Right renal pelvis (tissue), 4 donors: Measurements from ENCODE around the gene SF3A2. TPM values are rescaled to one million over a fixed set of nuclear protein-coding genes. Genes with fewer than 3 reads are reported as not detected.
"Not testable (repeated sequence)": the region's sequence is repeated elsewhere in the genome, so short reads cannot be mapped to it uniquely, and the experiment has no call there.

Experiments used
- DNase-seq, 4 donors: peaks; one replicate each; pipeline ENCODE4 v3.0.0-alpha.2; 2013; ENCODE audit warnings: low read depth in 4 of 4, low spot score in 3 of 4, missing footprints in 1 of 4
- polyA plus RNA-seq, 4 donors: library from polyadenylated mRNA; unstranded; fragments of 120-200 nt; gene quantifications; one replicate each; pipeline ENCODE4 v1.2.1, GENCODE V29; 2013; ENCODE audit not compliant: insufficient read length in 4 of 4

Gene SF3A2
- polyA plus RNA-seq, 4 donors = 65.4 to 91.1 (median 73.2) TPM

DNA sequence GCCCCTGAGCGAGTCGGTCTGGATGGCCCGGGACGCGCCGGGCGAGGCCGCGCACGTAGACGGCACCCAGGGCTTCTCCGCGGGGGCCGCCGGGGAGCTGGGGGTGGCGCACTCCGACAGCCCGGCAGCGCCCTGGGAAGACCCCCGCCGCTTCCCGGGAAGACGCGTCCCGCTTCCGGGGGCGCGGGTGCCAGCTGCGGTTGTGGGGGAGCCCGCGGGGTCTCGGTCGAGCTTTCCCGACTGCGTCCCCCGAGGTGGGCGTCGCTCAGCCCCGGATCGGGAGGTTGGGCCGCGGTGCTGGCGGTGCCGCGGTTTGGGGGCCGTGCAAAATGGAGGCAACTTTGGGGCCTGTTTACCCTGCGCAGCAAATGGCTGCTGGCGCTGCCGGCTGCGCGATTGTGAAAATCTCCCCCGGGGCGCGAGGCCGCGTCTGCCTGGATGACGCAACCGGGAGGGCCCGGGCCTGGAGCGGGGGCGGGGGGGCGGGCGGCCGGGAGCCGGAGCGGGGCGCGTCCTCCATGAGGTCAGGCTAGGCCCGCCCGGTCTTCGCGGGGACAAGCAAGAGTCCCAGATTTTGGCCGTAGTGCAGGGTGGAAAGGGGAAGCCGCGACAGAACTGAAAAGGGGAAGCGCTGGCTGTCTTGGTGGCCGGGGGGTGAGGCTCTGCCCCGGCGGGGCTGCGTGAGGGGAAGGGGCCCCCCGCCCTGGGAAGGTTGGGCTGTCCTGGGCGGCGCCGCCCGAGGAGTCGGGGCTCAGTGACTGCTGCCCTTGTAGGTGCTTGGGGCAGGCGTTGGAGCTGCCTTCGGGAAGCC is 34.0 kb downstream of the SF3A2 start:
- DNase-seq = peak in 1 of 4 donors; percentile 50

DNA sequence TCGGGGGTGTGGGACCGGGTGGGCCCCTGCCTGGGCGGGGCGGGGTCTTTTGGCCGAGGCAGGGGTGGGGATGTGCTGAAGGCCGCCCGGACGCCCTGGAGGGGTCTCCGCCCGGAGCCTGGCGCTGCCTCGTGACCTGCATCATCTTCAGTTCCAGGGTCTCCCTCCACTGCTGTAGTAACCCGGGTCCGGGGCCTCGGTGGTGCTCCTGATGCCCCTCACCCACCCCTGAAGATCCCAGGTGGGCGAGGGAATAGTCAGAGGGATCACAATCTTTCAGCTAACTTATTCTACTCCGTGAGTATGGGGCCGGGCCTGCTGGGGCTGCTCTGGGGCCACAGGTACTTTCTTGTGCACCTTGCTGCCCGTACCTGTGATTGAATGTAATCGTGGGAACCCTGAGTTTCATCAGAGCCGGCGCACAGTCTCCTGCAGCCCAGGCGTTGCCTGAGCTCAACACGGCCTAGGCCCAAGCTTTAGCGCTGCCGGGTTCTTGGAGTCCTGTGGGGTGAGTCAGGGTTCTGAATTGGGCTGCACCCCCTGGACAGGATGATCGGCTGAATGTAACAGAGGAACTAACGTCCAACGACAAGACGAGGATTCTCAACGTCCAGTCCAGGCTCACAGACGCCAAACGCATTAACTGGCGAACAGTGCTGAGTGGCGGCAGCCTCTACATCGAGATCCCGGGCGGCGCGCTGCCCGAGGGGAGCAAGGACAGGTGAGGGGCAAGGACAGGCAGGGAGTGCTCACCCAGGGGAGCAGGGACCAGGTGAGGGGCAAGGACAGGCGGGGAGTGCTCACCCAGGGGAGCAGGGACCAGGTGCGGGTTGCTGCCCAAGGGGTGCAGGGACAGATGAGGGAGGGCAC is 34.8 kb downstream of the SF3A2 start:
- DNase-seq = no peak

DNA sequence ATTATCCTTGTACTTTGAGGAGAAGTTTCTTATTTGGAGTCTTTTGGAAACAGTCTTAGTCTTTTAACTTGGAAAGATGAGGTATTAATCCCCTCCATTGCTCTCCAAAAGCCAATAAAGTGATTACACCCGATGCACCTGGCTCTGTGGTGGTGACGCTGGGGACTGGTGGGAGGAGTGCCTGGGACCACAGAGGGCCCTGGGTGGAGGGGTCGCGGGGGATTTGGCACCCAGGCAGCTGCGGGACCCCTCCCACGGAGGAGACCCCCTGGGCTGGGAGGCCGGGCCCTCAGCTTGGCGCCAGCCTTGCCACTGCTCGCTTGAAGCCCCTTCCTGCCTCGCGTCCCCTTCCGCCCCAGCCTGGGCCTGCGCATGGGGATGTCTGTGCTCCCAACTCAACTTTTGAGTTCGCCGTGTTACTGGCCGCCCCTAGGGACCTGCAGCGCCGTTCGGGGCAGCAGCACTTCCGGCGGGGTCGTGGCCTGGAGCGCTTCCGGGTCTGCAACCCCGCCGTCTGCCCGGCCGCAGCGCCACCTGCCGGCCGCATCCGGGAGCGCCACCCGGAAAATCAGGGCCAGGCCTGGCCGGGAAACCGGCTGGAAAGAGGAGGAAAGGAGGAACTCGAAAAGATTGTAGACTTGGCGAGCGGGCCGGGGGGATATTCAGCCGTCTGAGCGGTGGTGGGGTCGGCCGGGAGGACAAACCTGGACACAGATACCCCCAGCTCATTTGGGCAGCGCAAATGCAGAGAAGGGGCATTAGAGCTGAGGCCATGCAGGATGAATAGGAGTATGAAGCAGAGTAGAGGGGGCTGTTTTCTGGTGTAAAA is 36.9 kb downstream of the SF3A2 start:
- DNase-seq = peak in 1 of 4 donors; percentile 38

DNA sequence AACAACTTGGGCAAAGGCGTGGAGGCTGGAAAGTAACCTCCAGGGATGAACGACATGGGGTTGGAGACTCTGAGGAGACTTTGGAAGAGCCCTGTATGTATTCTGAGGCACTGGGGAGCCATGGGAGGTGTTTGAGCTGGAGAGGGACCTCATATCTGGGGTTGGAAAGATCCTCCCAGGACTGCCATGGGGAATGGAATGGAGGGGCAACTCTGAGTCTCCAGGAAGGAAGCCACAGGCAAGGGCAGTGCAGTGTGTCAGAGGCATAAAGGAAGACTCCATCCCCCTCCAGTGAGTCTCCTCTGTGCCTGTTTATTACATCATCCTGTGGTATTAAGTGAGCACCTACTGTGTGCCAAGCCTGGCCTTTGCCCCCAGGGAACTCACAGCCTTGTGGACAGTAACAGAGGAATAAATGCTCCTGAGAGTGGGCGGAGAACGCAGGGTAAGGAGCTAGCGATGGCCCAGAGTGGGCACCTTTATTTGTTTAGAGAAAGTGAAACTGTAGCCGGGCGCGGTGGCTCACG is 37.6 kb downstream of the SF3A2 start:
- DNase-seq = no peak

DNA sequence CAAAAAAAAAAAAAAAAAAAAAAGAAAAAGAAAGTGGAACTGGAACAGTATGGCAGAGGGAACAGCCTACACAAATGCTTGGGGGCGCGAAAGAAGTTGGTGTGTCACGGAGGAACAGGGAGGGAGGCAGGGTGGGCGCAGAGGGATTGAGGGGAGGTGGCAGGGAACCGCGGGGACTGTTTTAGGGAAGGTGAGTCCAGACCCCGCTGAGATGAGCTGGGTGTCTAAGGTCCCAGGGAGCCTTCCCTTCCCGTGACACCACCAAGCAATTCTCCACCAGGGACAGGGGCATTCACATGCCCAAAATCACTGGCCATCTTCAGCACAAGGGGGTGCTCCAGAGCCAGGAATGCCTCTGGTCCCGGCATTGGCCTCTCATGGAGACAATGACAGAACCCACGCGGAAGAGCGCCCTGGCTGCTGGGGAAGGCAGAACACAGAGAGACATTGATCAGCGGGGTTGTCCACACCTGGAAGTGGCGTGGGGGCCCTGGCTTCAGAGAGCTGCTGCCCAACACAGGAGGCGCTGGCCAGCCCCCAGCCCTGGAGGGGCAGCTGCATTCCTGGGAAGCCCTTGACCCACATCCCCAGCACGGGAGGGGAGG is 38.4 kb downstream of the SF3A2 start:
- peak in 1 of 4 donors; percentile 41 for DNase-seq

DNA sequence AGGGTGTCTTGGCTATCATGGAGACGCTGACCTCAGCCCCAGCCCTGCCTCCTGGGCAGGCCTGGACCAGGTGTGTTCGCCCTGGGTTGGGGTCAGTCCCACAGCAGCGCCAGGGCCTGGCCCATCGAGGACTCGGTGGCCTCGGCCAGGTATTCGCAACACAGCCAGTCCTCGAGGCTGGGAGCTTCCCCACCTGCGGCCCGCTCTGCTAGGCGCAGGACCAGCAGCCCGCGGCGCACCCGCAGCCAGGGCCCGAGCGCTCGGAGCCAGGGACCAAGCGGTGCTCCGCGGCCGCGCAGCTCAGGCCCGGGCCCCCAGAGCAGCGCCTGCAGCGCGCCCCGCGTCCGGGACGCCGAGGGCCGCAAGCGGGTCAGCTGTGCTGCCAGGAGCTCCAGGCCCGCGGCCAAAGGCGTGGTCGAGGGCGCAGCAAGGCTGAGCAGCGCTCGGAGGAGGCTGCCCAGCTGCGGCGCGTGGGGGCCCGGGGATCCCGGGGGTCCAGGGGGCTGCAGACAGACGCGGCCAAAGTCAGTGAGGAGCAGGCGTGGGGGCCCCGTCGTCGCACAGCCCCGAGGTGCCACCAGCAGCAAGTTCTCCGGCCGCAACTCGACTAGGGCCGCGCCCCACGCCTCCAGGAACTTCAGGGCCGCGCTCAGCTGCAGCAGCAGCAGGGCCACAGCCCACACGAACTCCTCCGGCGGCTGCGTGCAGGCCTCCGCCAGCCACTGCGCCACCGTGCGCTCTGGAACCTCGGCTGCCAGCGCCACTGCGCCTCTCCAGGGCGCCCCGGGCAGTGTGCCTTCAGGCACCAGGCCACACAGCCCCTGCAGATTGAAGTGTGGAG is 39.2 kb downstream of the SF3A2 start:
- no peak for DNase-seq

DNA sequence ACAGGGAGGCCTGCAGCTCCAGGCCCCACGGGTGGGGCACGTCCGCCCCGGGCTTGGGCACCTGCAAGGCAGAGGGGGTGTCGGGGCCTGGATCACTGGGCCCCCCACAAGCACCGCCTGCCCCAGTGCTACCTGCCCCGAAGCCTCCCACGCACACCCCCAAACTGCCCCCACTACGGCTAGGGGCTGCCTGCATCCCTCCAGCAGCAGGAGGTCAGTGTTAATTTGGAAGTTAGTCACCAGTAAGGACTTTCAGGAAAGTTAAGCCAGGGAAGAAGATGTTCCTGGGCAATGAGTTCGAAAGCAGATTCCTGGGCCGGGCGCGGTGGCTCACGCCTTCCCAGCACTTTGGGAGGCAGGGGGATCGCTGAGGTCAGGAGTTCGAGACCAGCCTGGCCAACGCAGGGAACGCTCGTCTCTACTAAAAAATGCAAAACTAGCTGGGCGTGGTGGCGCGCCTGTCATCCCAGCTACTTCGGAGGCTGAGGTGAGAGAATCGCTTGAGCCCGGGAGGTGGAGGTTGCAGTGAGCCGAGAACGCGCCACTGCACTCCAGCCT is 39.9 kb downstream of the SF3A2 start:
- DNase-seq = no peak

DNA sequence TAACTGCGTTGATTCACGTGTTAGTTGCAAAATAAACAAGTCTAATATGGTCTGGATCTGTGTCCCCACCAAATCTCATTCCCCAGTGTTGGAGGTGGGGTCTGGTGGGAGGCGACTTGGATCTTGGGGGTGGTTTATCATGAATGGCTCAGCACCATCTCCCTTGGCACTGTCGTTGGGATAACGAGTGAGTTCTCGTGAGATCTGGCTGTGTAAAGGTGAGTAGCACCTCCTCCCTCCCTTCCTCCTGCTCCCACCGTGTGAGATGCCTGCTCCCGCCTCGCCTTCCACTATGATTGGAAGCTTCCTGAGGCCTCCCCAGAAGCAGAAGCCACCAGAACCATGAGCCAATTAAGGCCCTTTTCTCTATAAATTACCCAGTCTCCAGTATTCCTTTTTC is 40.5 kb downstream of the SF3A2 start:
- no peak for DNase-seq

DNA sequence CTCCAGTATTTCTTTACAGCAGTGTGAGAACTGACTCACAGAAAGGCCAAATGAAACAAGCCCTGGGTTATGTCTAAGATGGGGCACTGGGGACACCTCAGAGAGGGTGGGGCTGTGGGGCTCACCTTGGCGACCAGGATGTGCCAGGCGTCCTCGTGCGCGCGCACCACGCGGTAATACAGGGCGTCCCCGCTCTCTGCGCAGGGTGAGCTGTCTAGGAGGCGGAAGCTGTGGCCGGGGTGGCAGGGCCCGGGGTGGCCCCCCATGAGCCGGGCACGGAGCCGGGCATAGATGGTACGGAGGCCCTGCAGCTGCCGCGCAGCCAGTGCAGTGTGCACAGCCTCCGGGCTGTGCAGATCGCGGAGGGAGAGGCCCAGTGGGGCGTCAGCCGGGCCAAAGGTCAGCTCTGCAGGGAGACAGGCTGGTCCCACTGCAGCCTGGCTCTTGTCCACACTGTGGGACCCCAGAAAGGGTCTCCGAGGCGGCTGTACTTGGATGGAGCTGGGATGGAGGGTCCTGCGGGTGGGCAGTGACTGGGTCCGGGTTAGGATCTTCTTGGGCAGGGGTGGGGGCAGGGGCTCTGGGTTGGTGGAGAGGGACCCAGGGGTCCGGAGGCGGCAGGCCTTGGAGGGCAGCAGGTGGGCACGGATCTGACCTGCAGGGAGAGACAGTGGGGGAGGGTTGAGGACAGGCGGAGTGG is 42.0 kb downstream of the SF3A2 start:
- no peak for DNase-seq

DNA sequence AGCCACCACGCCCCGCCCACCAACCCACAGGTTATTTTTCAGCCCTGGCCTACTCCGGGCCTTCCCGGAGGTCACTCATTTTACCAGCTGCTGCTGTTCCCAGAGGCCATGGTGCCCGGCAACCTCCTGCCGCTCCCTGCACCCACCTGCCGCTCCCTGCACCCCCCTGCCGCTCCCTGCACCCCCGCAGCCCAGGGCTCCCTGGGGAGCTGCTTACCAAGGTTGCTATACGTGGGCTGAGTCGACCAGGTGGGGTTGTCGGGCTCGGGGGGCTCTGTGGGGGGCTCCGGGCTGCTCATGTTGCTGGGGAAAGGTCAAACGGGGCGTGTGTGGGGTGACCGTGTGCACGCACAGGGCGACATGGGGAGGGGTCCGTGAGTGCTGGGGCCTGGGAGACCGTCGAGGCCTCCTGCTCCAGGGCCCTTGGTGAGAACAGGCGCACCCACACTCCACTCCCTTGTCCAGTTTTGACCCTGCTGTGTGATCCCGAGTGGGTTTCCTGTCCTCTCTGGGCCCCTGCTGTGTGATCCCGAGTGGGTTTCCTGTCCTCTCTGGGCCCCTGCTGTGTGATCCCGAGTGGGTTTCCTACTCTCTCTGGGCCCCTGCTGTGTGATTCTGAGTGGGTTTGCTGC is 44.1 kb downstream of the SF3A2 start:
- DNase-seq = no peak

DNA sequence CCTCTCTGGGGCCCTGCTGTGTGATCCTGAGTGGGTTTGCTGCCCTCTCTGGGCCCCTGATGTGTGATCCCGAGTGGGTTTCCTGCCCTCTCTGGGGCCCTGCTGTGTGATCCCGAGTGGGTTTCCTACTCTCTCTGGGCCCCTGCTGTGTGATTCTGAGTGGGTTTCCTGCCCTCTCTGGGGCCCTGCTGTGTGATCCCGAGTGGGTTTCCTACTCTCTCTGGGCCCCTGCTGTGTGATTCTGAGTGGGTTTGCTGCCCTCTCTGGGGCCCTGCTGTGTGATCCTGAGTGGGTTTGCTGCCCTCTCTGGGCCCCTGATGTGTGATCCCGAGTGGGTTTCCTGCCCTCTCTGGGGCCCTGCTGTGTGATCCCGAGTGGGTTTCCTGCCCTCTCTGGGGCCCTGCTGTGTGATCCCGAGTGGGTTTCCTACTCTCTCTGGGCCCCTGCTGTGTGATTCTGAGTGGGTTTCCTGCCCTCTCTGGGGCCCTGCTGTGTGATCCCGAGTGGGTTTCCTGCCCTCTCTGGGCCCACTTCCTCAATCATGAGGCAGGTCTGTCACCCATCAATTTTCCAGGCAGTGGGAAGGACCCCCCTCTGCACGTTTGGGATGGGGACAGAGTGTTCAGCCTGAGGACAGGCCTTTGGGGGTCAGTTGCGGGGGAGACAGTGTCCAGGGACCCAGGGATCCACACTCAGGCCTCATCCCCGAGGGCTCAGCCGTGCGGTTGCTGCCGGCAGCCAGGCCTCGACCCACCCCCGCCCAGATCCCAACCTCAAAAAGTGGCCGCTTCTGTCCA is 44.8 kb downstream of the SF3A2 start:
- not testable (repeated sequence) for DNase-seq

DNA sequence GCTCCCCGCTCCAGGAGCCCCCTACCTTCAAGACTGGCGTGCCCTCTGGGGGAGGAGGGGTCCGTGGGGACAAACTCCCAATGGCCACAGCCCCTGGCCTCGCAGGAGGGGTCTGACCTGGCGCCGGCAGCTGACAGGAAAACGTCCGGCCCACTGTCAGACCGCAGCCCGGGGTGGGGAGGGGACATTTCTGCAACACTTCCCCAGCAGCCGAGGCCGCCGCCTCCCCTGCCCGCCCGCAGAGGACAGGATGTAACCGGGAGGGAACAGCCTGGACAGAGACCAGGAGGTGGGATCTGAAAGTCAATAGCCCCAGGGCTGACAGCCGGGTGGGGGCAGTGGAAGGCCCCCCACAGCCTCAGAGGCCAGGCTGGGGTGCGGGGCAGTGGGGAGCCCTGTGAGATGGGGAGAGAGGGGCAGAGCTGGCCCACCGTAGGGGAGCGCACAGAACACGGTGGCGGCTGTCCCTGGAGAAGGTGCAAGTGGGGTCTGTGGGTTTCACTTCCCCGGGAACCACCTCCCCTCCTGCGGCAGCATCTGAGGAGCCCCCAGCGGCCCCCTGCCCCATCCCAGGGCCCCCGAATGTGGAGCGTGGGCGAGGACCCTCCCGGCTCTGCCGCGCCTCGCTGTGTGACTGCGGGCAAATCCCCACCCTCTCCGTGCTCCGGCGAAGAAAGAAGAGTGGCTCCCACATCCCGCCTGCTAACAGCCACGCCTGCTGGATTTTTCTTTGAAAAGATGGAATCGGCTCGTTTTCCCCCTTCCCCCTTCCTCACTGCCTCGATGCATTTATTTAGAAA is 45.6 kb downstream of the SF3A2 start, which contains the start of gene PEAK3:
Gene PEAK3, minus strand, starts transcription at position 114 of the 800 bp plus-strand sequence. CDS start 1,244 bp downstream, outside the sequence.
- DNase-seq = no peak

DNA sequence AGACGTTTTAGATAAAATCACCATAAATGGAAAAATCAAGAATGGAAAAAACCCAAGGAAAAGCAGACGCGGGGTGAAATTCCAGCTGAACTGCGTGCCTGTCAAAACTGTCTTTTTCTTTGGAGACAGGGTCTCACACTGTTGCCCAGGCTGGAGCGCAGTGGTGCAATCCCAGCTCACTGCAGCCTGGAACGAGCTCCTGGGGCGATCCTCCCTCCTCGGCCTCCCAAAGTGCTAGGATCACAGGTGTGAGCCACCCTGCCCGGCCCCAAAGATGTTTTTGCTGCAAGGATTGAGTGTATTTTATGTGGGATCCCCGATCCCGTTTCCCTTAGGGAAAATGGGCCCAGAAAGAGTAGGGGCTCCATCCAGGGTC is 46.2 kb downstream of the SF3A2 start:
- no peak for DNase-seq

DNA sequence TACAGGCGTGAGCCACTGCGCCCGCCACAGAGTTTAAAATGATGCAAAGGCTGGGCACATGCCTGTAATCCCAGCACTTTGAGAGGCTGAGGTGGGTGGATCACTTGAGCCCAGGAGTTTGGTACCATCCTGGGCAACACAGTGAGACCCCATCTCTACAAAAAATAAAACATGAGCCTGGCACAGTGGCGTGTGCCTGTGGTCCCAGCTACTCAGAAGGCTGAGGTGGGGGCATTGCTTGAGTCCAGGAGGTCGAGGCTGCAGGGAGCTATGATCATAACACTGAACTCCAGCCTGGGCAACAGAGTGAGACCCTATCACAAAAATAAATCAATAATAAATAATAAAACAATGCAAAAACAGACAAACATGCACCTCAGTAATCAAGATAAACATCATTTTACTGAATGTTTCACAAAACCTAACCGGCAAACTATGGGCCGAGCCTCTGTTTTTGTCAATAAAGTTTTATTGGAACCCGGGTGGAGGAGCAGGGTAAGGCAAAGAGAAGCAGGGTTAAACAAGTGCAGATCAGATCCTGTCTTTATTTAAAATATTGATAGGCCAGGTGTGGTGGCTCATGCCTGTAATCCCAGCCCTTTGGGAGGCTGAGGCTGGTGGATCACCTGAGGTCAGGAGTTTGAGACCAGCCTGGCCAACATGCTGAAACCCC is 47.3 kb downstream of the SF3A2 start:
- no peak for DNase-seq

DNA sequence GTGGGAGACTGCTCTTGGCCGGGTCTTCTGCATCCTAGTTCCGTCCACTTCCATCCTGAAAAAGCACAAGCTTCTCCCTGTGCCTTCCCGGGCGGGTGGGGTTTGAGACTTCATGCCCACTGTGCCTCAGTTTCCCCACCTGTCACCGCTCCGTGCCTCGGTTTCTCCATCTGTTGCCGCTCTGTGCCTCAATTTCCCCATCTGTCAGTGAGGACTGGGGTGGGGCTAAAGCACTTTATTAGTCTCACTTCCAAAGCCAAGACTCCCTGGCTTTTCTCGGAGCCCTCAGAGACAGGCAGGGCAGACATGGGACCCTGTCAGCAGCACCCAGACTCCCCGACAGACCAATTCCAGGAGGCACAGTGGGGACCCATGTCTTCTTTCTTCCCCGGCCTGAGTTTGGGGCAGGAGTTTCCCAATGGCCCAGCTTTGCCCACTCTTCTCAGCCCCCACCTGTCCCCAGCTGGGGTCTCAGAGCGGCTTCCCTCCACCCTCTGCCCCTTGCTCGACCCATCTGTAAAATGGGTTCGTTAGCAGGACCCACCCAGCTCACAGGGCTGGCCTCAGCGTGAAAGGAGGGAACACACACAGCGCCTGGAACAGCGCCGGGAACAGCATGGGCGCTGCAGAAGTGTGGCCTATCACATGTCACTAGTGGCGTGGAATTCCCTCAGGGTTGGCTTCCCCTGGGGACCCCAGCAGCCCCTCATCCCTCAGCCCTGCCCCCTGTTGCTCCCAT is 49.9 kb downstream of the SF3A2 start:
- DNase-seq = no peak
